GM19035 (cell line): ENCODE data around the gene ENOX1.

Experiments used
- ATAC-seq: cut with Tn5 transposase; IDR thresholded peaks from one replicate; pipeline ENCODE4 v1.9.1; 2021; ENCODE audit not compliant: unreplicated experiment

Gene ENOX1

GRCh38 chr13:43328907-43329306 is 457.9 kb downstream of the ENOX1 start:
- no peak for ATAC-seq

- no peak for ATAC-seq
Observed at GRCh38 chr13:43326100-43326499, 460.7 kb downstream of the ENOX1 start.

- ATAC-seq, result no peak
Observed at GRCh38 chr13:43325636-43326035, 461.1 kb downstream of the ENOX1 start.

GRCh38 chr13:43324129-43324528 is 462.6 kb downstream of the ENOX1 start:
- no peak for ATAC-seq

- ATAC-seq, result no peak
Observed at GRCh38 chr13:43319617-43320444, 466.9 kb downstream of the ENOX1 start.

GRCh38 chr13:43316946-43317353 is 469.8 kb downstream of the ENOX1 start:
- no peak for ATAC-seq

GRCh38 chr13:43316281-43316680 is 470.5 kb downstream of the ENOX1 start:
- ATAC-seq, result no peak

GRCh38 chr13:43315522-43315921 is 471.2 kb downstream of the ENOX1 start:
- ATAC-seq, result no peak

- ATAC-seq, result no peak
Observed at GRCh38 chr13:43309311-43309710, 477.5 kb downstream of the ENOX1 start.

DNA sequence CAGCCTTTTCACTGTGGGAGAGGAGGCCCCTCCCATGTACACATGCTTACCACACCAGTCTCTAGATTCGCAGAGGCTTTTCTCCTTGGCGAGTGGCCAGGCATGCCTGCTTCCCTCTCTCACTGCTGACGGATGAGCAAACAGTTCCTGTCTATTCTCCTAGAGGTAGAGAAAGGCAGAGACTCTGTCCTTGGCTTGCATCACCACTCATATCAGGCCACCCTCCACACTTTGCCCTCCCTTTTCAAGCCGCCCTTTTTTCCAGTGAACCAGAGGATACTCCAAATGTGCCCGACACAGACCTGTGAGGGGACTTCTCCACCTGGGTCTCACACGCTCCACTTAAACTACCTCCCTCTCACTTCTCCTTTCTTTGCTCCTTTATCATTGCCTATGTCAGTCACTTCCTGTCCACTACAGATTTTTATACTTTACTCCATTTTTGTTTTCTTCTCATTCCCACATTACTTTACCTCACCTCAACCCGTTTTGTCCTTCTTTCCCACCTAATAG is 478.8 kb downstream of the ENOX1 start:
- peak; percentile 67 for ATAC-seq

DNA sequence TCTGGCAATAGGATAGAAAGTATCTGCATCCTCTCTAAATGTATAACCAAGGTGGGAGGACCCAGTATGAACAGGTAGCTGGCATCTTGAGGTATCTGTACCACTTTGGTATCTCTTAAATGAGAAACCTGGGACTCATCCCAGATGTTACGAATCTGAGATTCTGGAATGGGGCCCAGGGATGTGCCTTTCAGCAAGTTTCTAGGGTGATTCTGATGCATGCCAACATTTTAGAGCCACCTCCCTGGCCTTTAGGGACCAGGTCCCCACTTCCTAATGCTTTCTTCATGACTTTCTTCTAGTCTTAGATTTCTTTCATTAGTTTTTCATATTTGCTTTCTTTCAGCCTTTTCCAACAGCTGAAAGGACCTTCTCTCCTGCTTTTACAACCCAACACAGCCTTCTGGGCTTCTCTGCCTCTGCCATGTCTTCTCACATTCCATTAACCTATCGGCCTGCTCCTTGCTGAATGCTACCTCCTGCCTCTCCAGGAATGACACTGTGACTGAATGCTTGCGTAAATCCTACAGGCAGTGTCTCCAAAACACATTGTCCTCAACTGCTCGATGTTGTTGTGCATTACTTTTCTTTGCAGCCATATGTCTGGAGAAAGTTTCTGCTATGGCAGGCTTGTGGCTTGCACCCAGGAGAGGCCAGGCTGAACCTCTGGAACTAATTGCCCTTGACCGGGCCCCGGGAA is 479.4 kb downstream of the ENOX1 start:
- ATAC-seq, result no peak

DNA sequence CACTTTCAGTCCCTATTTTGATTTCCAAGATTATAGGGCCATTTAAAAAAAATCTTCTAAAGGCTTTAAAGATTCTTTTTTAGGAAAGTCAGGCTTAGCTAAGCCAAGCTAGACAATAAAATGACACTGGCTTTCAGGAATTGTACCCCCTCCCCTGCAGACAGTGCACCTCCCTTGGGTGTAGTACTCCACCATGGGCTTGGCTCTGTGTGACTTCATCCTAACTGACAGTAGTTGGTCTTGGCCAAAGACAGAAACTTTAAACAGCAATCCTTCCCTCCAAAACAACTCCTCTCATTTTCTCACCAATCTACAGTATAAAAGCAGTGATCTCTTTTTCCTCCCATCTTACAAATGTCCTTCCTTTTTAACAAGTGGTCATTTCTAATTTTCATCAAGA is 480.4 kb downstream of the ENOX1 start:
- ATAC-seq, result no peak

DNA sequence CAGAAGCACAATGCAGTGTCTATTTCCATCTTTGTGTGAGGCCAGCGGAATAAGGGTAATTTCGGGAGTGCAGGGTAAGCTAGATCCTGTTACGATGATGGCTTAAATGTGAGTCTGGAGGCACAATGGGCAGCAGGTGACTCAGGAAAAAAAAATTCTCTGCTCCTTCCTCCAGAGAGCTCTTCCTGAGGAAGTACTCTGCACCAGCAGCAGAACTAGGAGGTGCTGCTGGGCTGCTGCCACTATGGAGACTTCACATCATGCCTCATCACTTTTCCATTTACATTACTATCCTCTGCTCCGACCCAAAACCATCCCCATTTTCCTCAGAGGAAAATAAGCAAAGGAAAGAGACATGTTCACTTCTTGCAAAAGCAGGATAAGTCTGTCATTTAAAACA is 481.4 kb downstream of the ENOX1 start:
- ATAC-seq, result no peak

DNA sequence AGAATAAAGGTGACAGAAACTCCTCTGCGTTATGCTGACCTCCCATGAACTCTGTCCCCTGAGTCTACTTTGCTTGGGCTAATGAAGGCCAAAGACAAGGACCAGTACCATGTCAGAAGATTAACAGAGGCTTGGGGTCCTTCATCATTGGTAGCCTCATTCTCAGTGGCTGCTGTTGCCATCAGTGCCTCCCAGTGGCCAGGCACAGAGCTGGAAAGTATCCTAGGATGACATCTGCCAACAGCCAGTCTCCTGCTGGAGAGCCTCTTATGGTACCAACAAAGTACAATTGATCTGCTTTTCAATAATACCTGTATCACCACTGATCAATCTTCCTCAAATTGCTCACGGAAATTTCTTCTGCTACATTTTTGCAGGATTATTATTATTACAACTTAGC is 481.8 kb downstream of the ENOX1 start:
- no peak for ATAC-seq

- ATAC-seq, result no peak
Observed at GRCh38 chr13:43304449-43304848, 482.3 kb downstream of the ENOX1 start.

DNA sequence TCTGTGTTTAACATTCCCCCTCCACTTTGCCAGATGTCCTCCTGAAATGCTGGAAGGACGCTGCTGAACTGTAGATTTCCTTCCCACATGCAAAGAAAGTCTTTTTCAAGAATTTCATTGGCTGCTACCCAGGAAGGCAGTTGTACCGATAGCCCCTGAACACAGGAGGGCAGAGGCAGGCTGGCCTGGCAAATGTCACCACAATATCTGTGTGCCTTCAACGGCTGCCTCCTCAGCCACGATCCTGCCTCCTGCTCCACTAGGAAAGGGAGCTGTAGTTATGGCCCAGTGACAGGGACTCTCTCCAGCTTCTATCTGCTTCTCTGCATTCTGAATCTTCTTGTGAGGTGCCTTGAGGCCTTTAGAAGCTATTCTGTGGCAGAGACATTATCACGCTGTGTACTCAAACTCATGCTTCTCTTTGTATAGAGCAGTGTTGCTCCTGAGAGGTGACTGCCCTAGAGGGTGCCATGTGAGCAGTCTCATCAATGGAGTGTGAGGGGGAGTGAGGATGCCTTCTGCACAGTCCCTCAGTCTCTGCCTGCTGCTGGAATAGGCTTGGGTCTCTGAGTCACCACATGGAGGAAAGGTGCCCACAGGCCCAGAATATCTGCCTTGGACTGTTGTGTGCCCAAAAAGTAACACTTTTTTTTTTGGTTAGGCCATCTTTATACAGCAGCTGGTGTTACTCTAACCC is 483.6 kb downstream of the ENOX1 start:
- no peak for ATAC-seq

DNA sequence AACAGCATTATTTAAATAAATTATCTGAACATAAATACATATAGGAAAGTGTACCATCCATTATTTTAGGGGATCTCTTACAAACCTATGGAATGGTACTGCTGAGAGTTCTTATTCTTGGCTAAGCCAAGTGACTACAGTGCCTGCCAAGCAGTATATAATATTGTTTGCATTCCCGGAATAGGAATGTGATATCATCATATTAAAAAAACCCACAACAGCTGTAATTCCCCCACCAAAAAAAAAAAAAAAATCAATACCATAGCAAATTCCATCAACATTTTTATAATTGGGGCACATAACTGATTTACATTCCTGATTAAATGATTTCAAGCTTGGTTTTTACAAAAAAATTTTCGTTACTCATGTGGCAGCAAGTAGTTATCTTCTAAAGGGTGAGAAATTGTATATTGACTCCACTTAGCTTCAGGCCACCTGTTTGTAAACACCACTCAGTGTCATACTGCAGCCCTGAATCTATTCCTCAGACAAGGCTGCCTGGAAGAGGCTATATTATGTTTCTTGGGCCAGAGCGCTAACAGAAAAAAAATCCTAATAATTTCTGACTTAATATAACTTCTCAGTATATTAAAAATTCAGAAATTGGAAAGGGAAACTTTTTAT is 485.3 kb downstream of the ENOX1 start:
- ATAC-seq, result no peak

GRCh38 chr13:43300865-43301264 is 485.9 kb downstream of the ENOX1 start:
- ATAC-seq, result no peak

- no peak for ATAC-seq
Observed at GRCh38 chr13:43299374-43299773, 487.4 kb downstream of the ENOX1 start.

GRCh38 chr13:43298816-43299215 is 488.0 kb downstream of the ENOX1 start:
- ATAC-seq, result no peak
